CD4-positive, CD25-positive, alpha-beta regulatory T cell (primary cell): ENCODE results near the gene ZSCAN25. TPM values are rescaled to one million over a fixed set of nuclear protein-coding genes. Genes with fewer than 3 reads are reported as not detected.
"Not testable (repeated sequence)": the region's sequence is repeated elsewhere in the genome, so short reads cannot be mapped to it uniquely, and the experiment has no call there.

Experiments used
- ATAC-seq, 2 donors: fragments of 150-1000 bp; cut with Tn5 transposase; one replicate each; pipeline ENCODE4 v1.10.0; 2021; ENCODE audit warnings: low read depth in 2 of 2, moderate number of reproducible peaks in 2 of 2, moderate library complexity in 1 of 2
- DNase-seq, 3 donors: peaks; one replicate each; pipeline versions ENCODE4 v3.0.0 to v3.0.0-alpha.2; 2012 to 2022; ENCODE audit warnings: mixed read lengths in 1 of 3
- H3K27ac ChIP-seq: one replicate; pipeline ENCODE4 v1.7.0; 2013; ENCODE audit warnings: mild to moderate bottlenecking, low read length; ENCODE audit not compliant: insufficient read depth, poor library complexity, severe bottlenecking
- H3K27me3 ChIP-seq: one replicate; pipeline ENCODE4 v1.7.0; 2013; ENCODE audit warnings: low read length; ENCODE audit not compliant: control insufficient read depth, insufficient read depth
- H3K36me3 ChIP-seq: one replicate; pipeline ENCODE4 v1.7.0; 2013; ENCODE audit warnings: mild to moderate bottlenecking, low read length, moderate library complexity; ENCODE audit not compliant: control insufficient read depth, insufficient read depth
- H3K4me1 ChIP-seq: 2 replicates; pipeline ENCODE4 v1.7.0; 2013; ENCODE audit warnings: mild to moderate bottlenecking, low read length; ENCODE audit not compliant: insufficient read depth, control insufficient read depth, poor library complexity, severe bottlenecking
- H3K4me3 ChIP-seq: one replicate; pipeline ENCODE4 v1.7.0; 2013; ENCODE audit warnings: low read depth, mild to moderate bottlenecking, low read length, moderate library complexity
- H3K9me3 ChIP-seq, 2 experiments: 1 replicate in 1 of 2; 2 replicates in 1 of 2; pipeline ENCODE4 v1.7.0; 2013; ENCODE audit warnings: low read length in 2 of 2, mild to moderate bottlenecking in 1 of 2, moderate library complexity in 1 of 2; ENCODE audit not compliant: control insufficient read depth in 2 of 2
- H3K27ac Mint-ChIP-seq, 3 donors: one replicate each; pipeline ENCODE4 v1.8.0; 2020 to 2022; ENCODE audit warnings: mild to moderate bottlenecking in 3 of 3, mixed read lengths in 3 of 3, moderate library complexity in 2 of 3
- H3K27me3 Mint-ChIP-seq: one replicate; pipeline ENCODE4 v1.8.0; 2022; ENCODE audit warnings: mild to moderate bottlenecking, mixed read lengths
- H3K36me3 Mint-ChIP-seq: one replicate; pipeline ENCODE4 v1.8.0; 2020; ENCODE audit warnings: mixed read lengths
- H3K4me1 Mint-ChIP-seq, 4 donors: one replicate each; pipeline ENCODE4 v1.8.0; 2020 to 2022; ENCODE audit warnings: mixed read lengths in 4 of 4, mild to moderate bottlenecking in 1 of 4
- H3K4me3 Mint-ChIP-seq, 4 donors: one replicate each; pipeline ENCODE4 v1.8.0; 2020 to 2022; ENCODE audit warnings: mild to moderate bottlenecking in 4 of 4, mixed read lengths in 4 of 4, moderate library complexity in 3 of 4
- H3K9me3 Mint-ChIP-seq, 7 donors: one replicate each; pipeline ENCODE4 v1.8.0; 2020 to 2022; ENCODE audit warnings: mixed read lengths in 7 of 7, mild to moderate bottlenecking in 3 of 7, moderate library complexity in 2 of 7
- polyA plus RNA-seq, 4 donors: library from polyadenylated mRNA; unstranded; fragments of 300-500 nt; fragmentation: Illumina TruSeq; gene quantifications; one replicate each; pipeline ENCODE4 v1.2.3, GENCODE V29; 2021
- total RNA-seq: library from RNA; stranded (reverse); gene quantifications from one replicate; pipeline ENCODE4 v1.2.3, GENCODE V29; 2022

Gene ZSCAN25
- total and polyA plus RNA-seq, 5 donors from 2014 or later, result 9.9 to 47.3 (median 14.6) TPM

DNA sequence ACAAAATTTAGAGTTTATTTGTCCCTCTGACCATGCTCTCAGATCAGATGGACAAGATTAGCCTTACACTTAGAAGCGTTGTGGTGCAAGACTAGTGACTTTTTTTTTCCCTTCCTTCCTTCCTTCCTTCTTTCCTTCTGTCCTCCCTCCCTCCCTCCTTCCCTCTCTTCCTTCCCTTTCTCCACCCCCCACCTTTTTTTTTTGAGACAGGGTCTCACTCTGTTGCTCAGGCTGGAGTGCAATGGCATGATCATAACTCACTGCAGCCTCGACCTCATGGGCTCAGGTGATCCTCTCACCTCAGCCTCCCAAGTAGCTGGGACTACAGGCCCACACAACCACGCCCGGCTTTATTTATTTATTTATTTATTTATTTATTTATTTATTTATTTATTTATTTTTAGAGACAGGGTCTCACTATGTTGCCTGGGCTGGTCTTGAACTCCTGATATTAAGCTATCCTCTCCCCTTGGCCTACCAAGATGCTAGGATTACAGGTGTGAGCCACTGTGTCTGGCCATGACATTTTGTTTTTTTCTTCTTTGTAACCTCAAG is 35.9 kb upstream of the ZSCAN25 start:
- not testable (repeated sequence) for ATAC-seq, H3K9me3 ChIP-seq, DNase-seq, H3K36me3 ChIP-seq, H3K36me3 Mint-ChIP-seq, H3K9me3 Mint-ChIP-seq, H3K27me3 ChIP-seq, H3K27ac ChIP-seq, H3K27me3 Mint-ChIP-seq
- peak overlapping the region; percentile 77 for H3K4me3 ChIP-seq
- H3K27ac Mint-ChIP-seq, result peak overlapping the region; percentile 84 to 97 (median 89)
- H3K4me3 Mint-ChIP-seq, result peak overlapping the region; percentile 78 to 92 (median 91)
- peaks cover 0 to 21% (median 13%) of the 10 kb centered on the region in 4 donors for H3K4me1 Mint-ChIP-seq
- peaks cover 14% of the 10 kb centered on the region for H3K4me1 ChIP-seq

DNA sequence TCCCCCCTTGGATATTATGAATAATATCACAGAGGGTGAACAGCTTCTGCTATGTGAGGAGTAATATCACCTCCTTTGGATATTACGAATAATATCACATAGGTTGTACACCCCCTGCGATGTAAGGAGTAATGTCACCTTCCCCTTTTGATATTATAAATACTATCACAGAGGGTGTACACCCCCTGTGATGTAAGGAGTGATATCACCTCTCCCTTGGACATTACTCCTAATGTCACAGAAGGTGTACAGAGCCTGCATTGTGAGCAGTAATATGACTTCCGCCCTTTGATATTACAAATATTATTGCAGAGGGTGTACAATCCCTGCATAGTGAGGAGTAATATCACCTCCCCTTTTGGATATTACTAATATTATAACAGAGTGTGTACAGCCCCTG is 27.9 kb upstream of the ZSCAN25 start:
- H3K4me3 Mint-ChIP-seq, result no peak overlapping the region
- ATAC-seq, result no peak

DNA sequence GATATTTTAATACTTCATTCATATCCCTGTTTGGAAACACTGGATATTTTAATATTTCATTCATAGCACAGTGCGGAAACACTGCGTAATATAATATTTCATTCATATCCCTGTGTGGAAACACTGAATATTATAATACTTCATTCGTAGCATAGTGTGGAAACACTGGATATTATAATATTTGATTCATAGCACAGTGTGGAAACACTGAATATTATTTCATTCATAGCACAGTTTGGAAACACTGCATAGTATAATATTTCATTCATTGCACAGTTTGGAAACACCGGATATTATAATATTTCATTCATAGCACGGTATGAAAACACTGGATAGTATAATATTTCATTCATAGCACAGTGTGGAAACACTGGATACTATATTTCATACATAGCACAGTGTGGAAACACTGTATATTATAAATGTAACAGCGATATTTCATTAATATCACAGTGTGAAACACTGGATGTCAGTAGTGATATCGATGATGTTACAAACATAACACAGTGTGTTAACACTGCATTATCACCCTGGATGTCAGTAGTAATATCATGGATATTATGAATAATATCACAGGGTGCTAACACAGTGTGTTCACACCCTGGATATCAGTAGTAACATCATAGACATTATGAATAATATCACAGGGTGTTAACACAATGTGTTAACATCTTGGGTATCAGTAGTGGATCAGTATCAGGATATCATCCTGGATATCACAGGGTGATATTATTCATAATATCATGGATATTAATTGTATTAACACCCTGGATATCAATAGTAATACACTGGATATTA is 21.6 kb upstream of the ZSCAN25 start:
- H3K36me3 Mint-ChIP-seq, result no peaks in the 10 kb centered on the region
- DNase-seq (no peak), ATAC-seq (peak; percentile 25 to 43)
- no peak overlapping the region for H3K4me3 Mint-ChIP-seq
- H3K27me3 Mint-ChIP-seq, result no peaks in the 10 kb centered on the region
- no peaks in the 10 kb centered on the region for H3K4me1 Mint-ChIP-seq
- no peak overlapping the region for H3K27ac Mint-ChIP-seq
- no peaks in the 10 kb centered on the region for H3K27me3 ChIP-seq
- H3K27ac ChIP-seq, result no peak overlapping the region
- no peaks in the 10 kb centered on the region for H3K4me1 ChIP-seq
- H3K36me3 ChIP-seq, result no peaks in the 10 kb centered on the region
- no peaks in the 10 kb centered on the region for H3K9me3 Mint-ChIP-seq
- H3K9me3 ChIP-seq, result no peaks in the 10 kb centered on the region
- no peak overlapping the region for H3K4me3 ChIP-seq

More for the DNA sequence above, 27.9 kb upstream of the ZSCAN25 start:
- no peak for DNase-seq
- Mint-ChIP-seq H3K27me3 (peaks cover 11% of the 10 kb centered on the region), H3K9me3 (no peaks in the 10 kb centered on the region), H3K27ac (no peak overlapping the region), H3K36me3 (no peaks in the 10 kb centered on the region), H3K4me1 (no peaks in the 10 kb centered on the region)
- H3K4me3 ChIP-seq, result no peak overlapping the region
- H3K9me3 ChIP-seq, result no peaks in the 10 kb centered on the region
- H3K4me1 ChIP-seq, result no peaks in the 10 kb centered on the region
- no peak overlapping the region for H3K27ac ChIP-seq
- H3K27me3 ChIP-seq, result no peaks in the 10 kb centered on the region
- H3K36me3 ChIP-seq, result no peaks in the 10 kb centered on the region

DNA sequence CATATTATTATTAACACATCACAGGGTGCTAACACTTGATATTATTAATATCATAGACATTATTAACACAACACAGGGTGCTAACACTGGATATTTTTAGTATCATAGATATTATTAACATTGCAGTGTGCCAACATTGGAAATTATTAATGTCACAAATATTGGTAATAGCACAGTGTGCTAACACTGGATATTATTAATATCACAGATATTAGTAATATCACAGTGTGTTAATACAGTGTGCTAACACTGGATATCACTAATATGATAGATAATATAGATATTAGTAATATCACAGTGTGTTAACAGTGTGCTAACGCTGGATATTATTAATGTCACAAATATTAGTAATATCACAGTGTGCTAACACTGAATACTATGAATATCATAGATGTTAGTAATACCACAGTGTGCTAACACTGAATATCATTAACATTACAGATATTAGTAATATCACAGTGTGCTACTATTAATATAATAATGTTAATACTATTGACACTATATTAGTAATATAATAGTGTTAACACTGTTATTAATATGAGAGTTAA is 20.3 kb upstream of the ZSCAN25 start:
- Mint-ChIP-seq H3K36me3 (no peaks in the 10 kb centered on the region), H3K9me3 (no peaks in the 10 kb centered on the region), H3K4me3 (no peak overlapping the region), H3K27ac (no peak overlapping the region), H3K27me3 (no peaks in the 10 kb centered on the region), H3K4me1 (no peaks in the 10 kb centered on the region)
- Histone ChIP-seq H3K9me3 (no peaks in the 10 kb centered on the region), H3K27ac (no peak overlapping the region), H3K36me3 (no peaks in the 10 kb centered on the region), H3K4me3 (no peak overlapping the region), H3K27me3 (no peaks in the 10 kb centered on the region), H3K4me1 (no peaks in the 10 kb centered on the region)
- ATAC-seq, result no peak
- DNase-seq, result no peak

DNA sequence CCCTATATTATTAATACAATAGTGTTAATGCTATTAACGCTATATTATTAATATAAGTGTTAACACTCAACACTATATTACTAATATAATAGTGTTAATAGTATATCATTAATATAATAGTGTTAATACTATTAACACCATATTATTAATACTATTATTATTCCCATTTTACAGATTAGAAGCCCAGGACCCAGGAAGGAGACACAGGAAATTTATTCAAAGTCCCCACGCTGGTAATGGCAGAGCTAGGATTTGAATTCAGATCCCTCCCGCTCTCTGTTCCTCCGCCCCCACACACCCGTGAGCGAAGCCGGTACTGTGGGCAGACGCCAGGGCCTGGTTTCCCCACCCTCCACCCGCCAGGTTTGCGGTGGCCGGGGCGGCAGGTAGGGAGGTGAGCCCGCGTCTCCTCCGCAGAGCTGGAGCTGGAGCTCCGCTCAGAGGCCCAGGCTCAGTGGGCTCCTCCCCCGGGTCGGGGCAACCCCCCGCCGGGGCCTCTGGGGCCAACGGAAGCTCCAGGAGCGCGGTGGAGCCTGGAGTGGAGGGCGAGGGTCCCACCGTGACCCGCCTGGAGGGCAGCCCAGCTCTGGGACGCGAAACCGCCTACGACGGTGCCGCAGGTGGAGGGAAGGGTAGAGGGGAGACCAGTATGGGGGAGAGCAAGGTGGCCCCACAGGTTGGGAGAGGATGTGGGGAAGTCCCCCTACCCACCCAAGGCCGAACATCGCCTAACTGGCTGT is 18.8 kb upstream of the ZSCAN25 start, which contains the start of gene TMEM225B:
TSS of gene TMEM225B (plus strand) at position 506 of the 740 bp plus-strand sequence. CDS start 6,122 bp downstream, outside the sequence.
- Mint-ChIP-seq H3K27me3 (no peaks in the 10 kb centered on the region), H3K9me3 (no peaks in the 10 kb centered on the region), H3K4me3 (no peak within 1 kb of the TSS), H3K36me3 (no peaks in the 10 kb centered on the region), H3K27ac (no peak within 1 kb of the TSS), H3K4me1 (no peaks in the 10 kb centered on the region)
- Histone ChIP-seq H3K27me3 (no peaks in the 10 kb centered on the region), H3K36me3 (no peaks in the 10 kb centered on the region), H3K4me3 (no peak within 1 kb of the TSS), H3K4me1 (no peaks in the 10 kb centered on the region), H3K9me3 (no peaks in the 10 kb centered on the region), H3K27ac (no peak within 1 kb of the TSS)
- DNase-seq, result peak in 1 of 3 donors; percentile 39
- ATAC-seq, result no peak

DNA sequence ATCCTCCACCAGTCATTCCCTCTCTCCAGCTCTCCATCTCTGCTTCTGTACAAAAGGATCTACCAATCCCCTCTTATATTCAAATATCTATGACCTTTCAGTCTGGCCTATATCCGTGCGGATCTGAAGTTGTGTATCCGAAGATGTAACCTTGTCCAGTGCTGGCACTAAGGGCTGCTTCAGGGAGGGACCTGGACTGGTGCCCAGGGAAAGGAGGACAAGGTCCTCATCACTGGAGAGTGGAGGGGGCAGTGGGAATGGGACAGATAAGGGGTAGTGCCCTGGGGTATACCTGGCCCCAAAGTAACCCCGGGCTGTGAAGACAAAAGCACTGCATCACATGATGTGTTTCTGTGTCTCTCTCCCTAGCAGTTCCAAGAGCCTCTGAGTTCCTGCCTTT is 16.9 kb upstream of the ZSCAN25 start:
- Mint-ChIP-seq H3K4me1 (no peaks in the 10 kb centered on the region), H3K36me3 (no peaks in the 10 kb centered on the region), H3K27ac (no peak overlapping the region), H3K4me3 (no peak overlapping the region), H3K27me3 (peaks cover 4% of the 10 kb centered on the region), H3K9me3 (no peaks in the 10 kb centered on the region)
- no peaks in the 10 kb centered on the region for H3K9me3 ChIP-seq
- H3K4me3 ChIP-seq, result no peak overlapping the region
- no peak for DNase-seq
- no peak for ATAC-seq
- H3K27me3 ChIP-seq, result no peaks in the 10 kb centered on the region
- no peaks in the 10 kb centered on the region for H3K4me1 ChIP-seq
- no peak overlapping the region for H3K27ac ChIP-seq
- H3K36me3 ChIP-seq, result no peaks in the 10 kb centered on the region

DNA sequence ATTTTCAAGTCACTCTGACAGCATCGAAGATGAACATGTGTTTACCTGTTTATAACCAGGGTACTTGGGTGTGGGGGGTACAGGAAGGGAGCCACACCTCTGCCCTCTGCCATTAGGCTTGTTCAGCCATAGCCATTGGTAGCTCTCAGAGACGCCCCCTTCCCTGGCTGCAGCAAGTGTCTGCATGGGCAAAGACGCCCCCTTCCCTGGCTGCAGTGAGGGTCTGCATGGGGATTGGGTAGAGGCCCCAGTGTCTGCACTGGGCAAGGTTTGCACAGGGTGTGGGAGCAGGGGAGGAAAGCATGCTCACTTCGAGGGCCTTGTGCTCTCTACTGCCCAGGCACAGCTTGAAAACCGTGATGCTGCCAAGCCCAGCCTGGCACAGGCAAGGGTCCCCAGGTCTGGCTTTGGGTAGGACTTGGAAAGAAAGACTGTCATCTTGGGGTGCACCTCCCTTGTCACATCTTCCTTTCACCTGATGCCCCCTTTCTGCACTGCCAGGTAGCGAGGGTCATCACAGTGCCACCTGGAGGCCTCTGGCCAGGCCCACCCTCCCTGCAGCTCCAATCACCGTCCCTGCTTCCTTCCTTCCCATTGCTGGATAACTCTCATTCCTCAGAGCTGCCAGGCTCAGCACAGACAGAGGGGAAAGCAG is 15.0 kb upstream of the ZSCAN25 start:
- H3K36me3 Mint-ChIP-seq, result no peaks in the 10 kb centered on the region
- H3K4me1 Mint-ChIP-seq, result no peaks in the 10 kb centered on the region
- ATAC-seq (no peak), DNase-seq (no peak)
- peak overlapping the region in 1 of 3 donors; percentile 1 for H3K27ac Mint-ChIP-seq
- Histone ChIP-seq H3K4me1 (no peaks in the 10 kb centered on the region), H3K4me3 (no peak overlapping the region), H3K27ac (no peak overlapping the region), H3K27me3 (no peaks in the 10 kb centered on the region), H3K9me3 (no peaks in the 10 kb centered on the region), H3K36me3 (no peaks in the 10 kb centered on the region)
- no peaks in the 10 kb centered on the region for H3K9me3 Mint-ChIP-seq
- H3K4me3 Mint-ChIP-seq, result no peak overlapping the region
- peaks cover 4% of the 10 kb centered on the region for H3K27me3 Mint-ChIP-seq
